Duodenal mucosa (tissue), 2 donors: ENCODE data around the gene SFXN2.
"Not testable (repeated sequence)": the region's sequence is repeated elsewhere in the genome, so short reads cannot be mapped to it uniquely, and the experiment has no call there.

Experiments used
- H3K27ac ChIP-seq: one replicate; pipeline ENCODE4 v1.7.0; 2013; ENCODE audit warnings: low read depth, low read length
- H3K27me3 ChIP-seq, 2 donors: one replicate each; pipeline ENCODE4 v1.7.0; 2013; ENCODE audit warnings: low read length in 2 of 2, control low read depth in 1 of 2; ENCODE audit not compliant: insufficient read depth in 2 of 2, control insufficient read depth in 1 of 2
- H3K36me3 ChIP-seq, 2 donors: one replicate each; pipeline ENCODE4 v1.7.0; 2013; ENCODE audit warnings: low read length in 2 of 2, control low read depth in 1 of 2; ENCODE audit not compliant: insufficient read depth in 2 of 2, control insufficient read depth in 1 of 2
- H3K4me1 ChIP-seq, 2 donors: one replicate each; pipeline ENCODE4 v1.7.0; 2013; ENCODE audit warnings: low read length in 2 of 2, control low read depth in 1 of 2; ENCODE audit not compliant: insufficient read depth in 2 of 2, control insufficient read depth in 1 of 2
- H3K4me3 ChIP-seq, 2 donors: one replicate each; pipeline ENCODE4 v1.7.0; 2013; ENCODE audit warnings: low read length in 2 of 2, low read depth in 1 of 2
- H3K9ac ChIP-seq, 2 donors: one replicate each; pipeline ENCODE4 v1.7.0; 2013; ENCODE audit warnings: low read length in 2 of 2, low read depth in 1 of 2
- H3K9me3 ChIP-seq, 2 donors: one replicate each; pipeline ENCODE4 v1.7.0; 2013; ENCODE audit warnings: low read length in 2 of 2, control low read depth in 1 of 2; ENCODE audit not compliant: control insufficient read depth in 1 of 2

SFXN2 gene

DNA sequence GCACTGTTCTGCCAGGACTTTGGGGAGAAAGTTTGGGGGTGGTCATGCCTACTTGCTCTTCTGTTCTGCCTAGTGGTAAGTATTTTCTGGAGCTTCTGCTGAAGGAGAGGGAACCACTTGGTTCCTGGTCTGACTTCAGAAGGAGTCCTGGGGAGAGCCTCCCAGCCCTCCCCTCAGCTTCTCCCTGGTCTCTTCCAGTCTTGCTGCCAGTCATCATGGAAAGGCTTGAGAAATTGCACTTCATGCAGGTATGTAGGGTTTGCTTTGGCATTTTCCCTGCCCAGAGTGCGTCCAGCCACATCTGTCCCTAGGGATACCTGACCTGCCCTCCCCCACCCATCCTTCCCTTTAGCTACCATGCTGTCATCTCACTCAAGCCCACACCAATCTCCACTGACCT lies 18.2 kb downstream of the SFXN2 start:
- H3K36me3 ChIP-seq, result peaks cover 13 to 18% of the 10 kb centered on the region in 2 donors
- peaks cover 0 to 3% of the 10 kb centered on the region in 2 donors for H3K4me1 ChIP-seq

DNA sequence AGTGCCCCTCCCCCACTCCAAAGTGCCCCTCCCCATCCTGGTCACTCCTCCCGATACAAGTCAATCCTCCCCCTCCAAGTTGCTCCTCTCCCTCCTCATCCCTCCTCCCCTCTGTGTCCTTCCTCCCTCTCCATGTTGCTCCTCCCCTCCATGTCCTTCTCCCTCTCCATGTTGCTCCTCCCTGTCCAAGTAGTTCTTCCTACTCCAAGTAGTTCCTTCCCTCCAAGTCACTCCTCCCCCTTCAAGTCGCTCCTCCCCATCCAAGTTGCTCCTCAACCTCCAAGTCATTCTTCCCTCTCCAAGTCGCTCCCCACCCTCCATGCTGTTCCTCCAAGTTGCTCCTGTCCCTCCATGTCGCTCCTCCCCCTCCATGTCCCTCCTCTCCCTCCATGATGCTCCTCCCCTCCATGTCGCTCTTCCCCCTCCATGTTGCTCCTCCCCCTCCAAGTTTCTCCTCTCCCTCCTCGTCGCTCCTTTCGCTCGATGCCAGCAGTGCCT lies 20.7 kb downstream of the SFXN2 start:
- H3K4me3 ChIP-seq, result no peak overlapping the region
- H3K9ac ChIP-seq, result no peak overlapping the region
- no peaks in the 10 kb centered on the region for H3K27me3 ChIP-seq
- no peak overlapping the region for H3K27ac ChIP-seq
- no peaks in the 10 kb centered on the region for H3K9me3 ChIP-seq
- peaks cover 7 to 13% of the 10 kb centered on the region in 2 donors for H3K36me3 ChIP-seq
- no peaks in the 10 kb centered on the region for H3K4me1 ChIP-seq

More for the DNA sequence above, 18.2 kb downstream of the SFXN2 start:
- Histone ChIP-seq H3K4me3 (no peak overlapping the region), H3K9ac (no peak overlapping the region), H3K27ac (no peak overlapping the region), H3K9me3 (no peaks in the 10 kb centered on the region), H3K27me3 (no peaks in the 10 kb centered on the region)

DNA sequence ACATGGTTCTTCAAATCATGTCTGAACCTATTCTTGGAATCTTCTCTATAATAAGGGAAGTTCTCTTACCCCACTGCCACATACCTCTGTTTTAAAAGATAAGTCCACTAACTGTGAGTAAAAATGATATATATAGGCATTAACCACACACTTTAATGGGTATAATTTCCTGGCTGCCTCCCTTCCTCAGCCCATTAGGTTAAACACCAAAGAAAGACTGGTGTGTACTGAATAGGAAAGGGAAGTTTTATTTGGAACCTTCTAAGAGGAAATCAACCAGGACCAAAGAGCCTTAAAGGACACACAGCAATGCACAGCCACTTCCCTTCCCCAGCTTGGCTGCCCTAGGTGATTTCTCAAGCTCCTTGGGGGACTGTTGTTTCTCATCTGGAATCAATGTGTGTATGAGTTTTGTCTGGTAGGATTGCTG lies 24.3 kb downstream of the SFXN2 start:
- H3K4me3 ChIP-seq, result no peak overlapping the region
- no peak overlapping the region for H3K9ac ChIP-seq
- no peaks in the 10 kb centered on the region for H3K9me3 ChIP-seq
- no peak overlapping the region for H3K27ac ChIP-seq
- peaks cover 0 to 5% of the 10 kb centered on the region in 2 donors for H3K4me1 ChIP-seq
- peaks cover under 1 to 3% of the 10 kb centered on the region in 2 donors for H3K36me3 ChIP-seq
- no peaks in the 10 kb centered on the region for H3K27me3 ChIP-seq

DNA sequence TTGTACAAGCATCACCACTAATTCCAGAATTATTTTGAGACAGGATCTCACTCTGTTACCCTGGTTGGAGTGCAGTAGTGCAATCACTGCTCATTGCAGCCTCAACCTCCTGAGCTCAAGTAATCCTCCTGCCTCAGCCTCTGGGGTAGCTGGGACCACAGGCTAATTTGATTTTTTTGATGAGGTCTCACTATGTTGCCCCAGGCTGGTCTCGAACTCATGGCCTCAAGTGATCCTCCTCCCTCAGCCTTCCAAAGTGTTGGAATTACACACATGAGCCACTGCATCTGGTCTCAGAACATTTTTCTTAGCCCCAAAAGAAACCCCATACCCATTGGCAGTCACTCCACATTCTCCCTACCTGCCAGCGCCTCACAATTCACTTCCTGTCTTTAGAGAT lies 25.8 kb downstream of the SFXN2 start:
- H3K9ac ChIP-seq, result no peak overlapping the region
- H3K4me3 ChIP-seq, result no peak overlapping the region
- peaks cover 10 to 12% of the 10 kb centered on the region in 2 donors for H3K4me1 ChIP-seq
- no peak overlapping the region for H3K27ac ChIP-seq
- no peaks in the 10 kb centered on the region for H3K27me3 ChIP-seq
- peaks cover 0 to 3% of the 10 kb centered on the region in 2 donors for H3K36me3 ChIP-seq
- H3K9me3 ChIP-seq, result no peaks in the 10 kb centered on the region

DNA sequence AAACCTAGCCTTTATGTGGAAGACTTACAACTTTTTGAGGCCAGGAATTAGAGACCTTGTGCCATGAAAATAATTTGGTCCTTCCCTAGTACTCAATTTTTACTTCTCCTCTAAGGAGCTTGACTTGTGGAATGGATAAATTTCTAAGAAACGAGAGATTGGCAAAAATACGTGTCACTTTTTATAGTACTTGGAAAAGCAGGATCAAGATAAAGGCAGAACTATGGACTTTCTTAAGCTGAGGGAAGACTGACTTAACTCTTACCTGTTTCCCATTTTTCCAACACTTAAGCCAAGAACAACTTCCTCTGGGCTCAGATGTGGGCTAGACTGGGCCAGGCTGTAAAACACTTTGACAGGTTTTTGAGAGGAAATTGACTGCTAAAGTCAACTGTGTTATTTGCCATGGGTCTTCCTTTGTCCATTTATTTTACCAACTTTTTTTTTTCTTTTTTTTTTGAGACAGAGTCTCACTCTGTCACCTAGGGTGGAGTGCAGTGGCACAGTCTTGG lies 27.3 kb downstream of the SFXN2 start:
- no peaks in the 10 kb centered on the region for H3K9me3 ChIP-seq
- peaks cover 0 to 3% of the 10 kb centered on the region in 2 donors for H3K36me3 ChIP-seq
- H3K9ac ChIP-seq, result no peak overlapping the region
- peaks cover 21 to 26% of the 10 kb centered on the region in 2 donors for H3K4me1 ChIP-seq
- H3K4me3 ChIP-seq, result no peak overlapping the region
- H3K27ac ChIP-seq, result no peak overlapping the region
- no peaks in the 10 kb centered on the region for H3K27me3 ChIP-seq

DNA sequence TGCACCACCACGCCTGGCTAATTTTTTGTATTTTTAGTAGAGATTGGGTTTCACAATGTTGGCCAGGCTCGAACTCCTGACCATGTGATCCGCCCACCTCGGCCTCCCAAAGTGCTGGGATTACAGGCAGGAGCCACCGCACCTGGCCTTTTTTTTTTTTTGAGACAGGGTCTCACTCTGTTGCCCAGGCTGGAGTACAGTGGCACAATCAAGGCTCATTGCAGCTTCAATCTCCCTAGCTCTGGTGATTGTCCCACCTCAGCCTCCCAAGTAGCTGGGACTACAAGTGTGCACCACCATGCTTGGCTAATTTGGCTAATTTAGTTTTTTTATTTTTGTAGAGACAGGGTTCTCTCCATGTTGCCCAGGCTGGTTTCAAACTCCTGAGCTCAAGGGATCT lies 27.9 kb downstream of the SFXN2 start:
- H3K4me1 ChIP-seq, result peaks cover 21 to 28% of the 10 kb centered on the region in 2 donors
- not testable (repeated sequence) for H3K9me3 ChIP-seq, H3K4me3 ChIP-seq, H3K27me3 ChIP-seq, H3K36me3 ChIP-seq, H3K9ac ChIP-seq, H3K27ac ChIP-seq

DNA sequence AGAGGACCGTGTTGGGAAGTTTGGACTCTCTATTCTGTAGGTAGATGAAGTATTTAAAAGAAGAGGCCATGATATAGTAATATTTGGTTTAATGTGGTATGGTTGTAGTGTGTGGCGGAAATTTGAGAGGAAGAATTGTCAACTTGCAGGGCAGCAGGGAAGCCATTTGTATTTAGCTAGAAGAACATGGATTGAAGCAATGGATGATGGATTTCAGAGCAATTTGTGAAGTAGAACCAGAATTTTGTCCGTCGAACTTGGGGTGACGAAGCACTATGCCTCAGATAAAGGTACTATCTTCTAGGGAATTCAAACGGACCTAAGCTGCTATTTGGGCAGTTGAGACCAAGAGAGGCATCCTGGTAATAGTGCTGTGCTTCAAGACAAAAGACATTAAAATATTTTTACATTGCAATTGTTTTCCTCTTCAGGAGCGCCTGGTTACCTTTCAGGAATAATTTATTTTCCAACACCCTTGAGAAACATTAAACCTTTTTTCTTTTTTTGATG lies 28.7 kb downstream of the SFXN2 start:
- Histone ChIP-seq H3K9ac (no peak overlapping the region), H3K4me1 (peaks cover 21 to 28% of the 10 kb centered on the region in 2 donors), H3K27ac (no peak overlapping the region), H3K36me3 (no peaks in the 10 kb centered on the region), H3K9me3 (no peaks in the 10 kb centered on the region), H3K27me3 (no peaks in the 10 kb centered on the region), H3K4me3 (peak overlapping the region; percentile 33 to 37)

DNA sequence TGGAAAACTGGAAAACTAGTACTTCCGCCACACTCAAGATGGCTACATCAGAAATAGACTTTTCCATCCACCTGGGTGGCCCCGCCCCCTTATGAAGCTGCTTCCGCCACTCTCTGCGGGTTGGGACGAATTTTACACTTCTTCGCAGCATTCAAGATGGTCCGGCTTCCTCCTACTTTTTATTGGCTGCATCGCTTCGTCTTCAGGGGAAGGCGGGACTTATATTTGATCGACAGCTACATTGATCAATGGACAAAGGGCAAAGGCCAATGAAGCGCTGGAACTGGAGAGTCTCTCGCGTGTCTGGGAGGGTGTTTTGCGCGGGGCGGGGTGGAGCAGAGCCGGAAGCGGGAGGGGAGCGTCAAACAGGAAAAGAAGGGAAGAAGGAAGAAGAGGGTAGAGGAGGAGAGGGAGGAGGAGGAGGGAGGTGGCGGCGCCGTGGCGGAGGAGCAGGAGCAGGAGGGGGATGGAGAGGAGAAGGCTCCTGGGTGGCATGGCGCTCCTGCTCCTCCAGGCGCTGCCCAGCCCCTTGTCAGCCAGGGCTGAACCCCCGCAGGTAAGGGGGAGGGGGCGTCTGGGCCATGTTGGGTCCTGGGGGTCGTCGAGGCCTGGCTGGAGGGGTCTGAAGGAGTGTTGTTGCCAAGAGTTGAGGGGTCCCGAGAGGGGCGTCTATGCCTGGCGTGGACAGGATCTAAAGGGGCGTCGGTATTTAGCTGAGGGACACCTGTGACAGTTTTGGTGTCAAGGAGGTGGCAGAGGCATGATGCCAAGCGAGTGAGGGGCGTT lies 29.3 kb downstream of the SFXN2 start, which contains the start of gene WBP1L:
TSS of gene WBP1L (plus strand) at position 361 of the 786 bp plus-strand sequence. CDS start at position 467, 106 bp downstream.
- H3K9me3 ChIP-seq, result no peaks in the 10 kb centered on the region
- H3K4me1 ChIP-seq, result peaks cover 21 to 28% of the 10 kb centered on the region in 2 donors
- no peaks in the 10 kb centered on the region for H3K27me3 ChIP-seq
- H3K4me3 ChIP-seq, result peak within 1 kb of the TSS; percentile 90 to 95
- peak within 1 kb of the TSS; percentile 69 to 91 for H3K9ac ChIP-seq
- H3K27ac ChIP-seq, result peak within 1 kb of the TSS; percentile 82
- H3K36me3 ChIP-seq, result no peaks in the 10 kb centered on the region

DNA sequence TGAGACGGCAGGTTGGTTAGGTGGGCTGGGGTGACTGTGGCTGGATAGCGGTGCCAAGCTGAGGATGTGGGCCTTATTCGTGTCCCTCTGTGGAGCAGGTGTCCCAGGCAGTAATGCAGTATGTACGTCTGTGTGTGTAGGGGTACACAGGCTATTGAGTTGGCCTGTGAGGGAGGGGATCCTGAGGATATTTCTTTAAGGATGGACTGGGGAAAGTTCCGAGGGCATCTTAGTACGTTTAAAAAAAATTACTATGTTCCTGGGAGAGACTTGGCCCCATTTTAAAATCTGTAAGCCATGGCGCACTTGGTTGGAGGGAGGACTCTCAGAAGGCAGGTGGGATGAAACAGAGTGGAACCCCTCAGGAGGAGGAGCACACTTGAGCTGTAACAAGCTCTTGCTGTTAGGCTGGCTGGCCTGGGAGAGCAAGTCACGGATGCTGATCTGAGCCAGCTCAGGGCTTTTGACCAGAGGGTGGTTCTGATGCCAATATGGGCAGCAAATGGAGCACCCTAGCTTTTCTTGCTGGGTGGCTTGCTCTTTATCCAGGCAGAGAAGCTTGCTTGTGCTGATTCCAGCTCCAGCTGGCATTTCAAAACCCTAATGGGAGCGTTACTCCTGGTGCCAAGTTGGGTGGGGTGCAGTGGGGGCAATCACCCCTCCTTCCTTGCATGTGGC lies 30.1 kb downstream of the SFXN2 start:
- peak overlapping the region; percentile 90 to 95 for H3K4me3 ChIP-seq
- no peaks in the 10 kb centered on the region for H3K9me3 ChIP-seq
- peak overlapping the region; percentile 82 for H3K27ac ChIP-seq
- H3K27me3 ChIP-seq, result no peaks in the 10 kb centered on the region
- no peaks in the 10 kb centered on the region for H3K36me3 ChIP-seq
- peak overlapping the region; percentile 69 to 91 for H3K9ac ChIP-seq
- H3K4me1 ChIP-seq, result peaks cover 21 to 28% of the 10 kb centered on the region in 2 donors

DNA sequence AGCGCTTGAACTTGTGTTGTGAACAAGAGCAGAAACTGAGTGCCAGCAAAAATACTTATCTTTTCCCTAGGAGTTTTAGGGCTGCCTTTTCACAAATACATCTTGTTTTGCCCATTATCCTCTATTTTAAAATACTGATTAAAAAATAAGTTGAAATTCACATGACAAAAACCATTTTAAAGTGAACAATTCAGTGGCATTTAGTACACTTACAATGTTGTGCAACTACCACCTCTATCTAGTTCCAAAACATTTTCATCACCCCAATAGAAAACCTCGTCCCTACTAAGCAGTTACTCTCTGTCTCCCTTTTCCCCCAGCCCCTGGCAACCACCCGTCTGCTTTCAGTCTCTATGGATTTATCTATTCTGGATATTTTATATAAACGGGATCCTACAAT lies 30.7 kb downstream of the SFXN2 start:
- no peaks in the 10 kb centered on the region for H3K9me3 ChIP-seq
- peak overlapping the region; percentile 90 to 95 for H3K4me3 ChIP-seq
- H3K4me1 ChIP-seq, result peaks cover 21 to 28% of the 10 kb centered on the region in 2 donors
- no peaks in the 10 kb centered on the region for H3K27me3 ChIP-seq
- no peak overlapping the region for H3K27ac ChIP-seq
- H3K9ac ChIP-seq, result peak overlapping the region; percentile 69 to 91
- no peaks in the 10 kb centered on the region for H3K36me3 ChIP-seq
